GM23338 (cell line): Measurements from ENCODE around the gene SENP8.

ENCODE experiments used
- EZH2 ChIP-seq: fragments of 200-600 bp; sonication (generic); IDR thresholded peaks from one replicate; pipeline ENCODE4 v1.8.0; 2017; ENCODE audit warnings: antibody characterized with exemption, mild to moderate bottlenecking, low read depth; ENCODE audit not compliant: unreplicated experiment
- TF ChIP-seq, protein P1 (sequence below), 2 experiments: fragments of 200-600 bp in 1 of 2; sonication (generic) in 1 of 2; conservative IDR thresholded peaks; 2 replicates each; pipeline versions ENCODE4 v1.5.1 to v1.6.1; 2016 to 2017; ENCODE audit warnings: antibody characterized with exemption in 2 of 2, low read depth in 2 of 2, mild to moderate bottlenecking in 2 of 2, moderate library complexity in 1 of 2

DNA sequence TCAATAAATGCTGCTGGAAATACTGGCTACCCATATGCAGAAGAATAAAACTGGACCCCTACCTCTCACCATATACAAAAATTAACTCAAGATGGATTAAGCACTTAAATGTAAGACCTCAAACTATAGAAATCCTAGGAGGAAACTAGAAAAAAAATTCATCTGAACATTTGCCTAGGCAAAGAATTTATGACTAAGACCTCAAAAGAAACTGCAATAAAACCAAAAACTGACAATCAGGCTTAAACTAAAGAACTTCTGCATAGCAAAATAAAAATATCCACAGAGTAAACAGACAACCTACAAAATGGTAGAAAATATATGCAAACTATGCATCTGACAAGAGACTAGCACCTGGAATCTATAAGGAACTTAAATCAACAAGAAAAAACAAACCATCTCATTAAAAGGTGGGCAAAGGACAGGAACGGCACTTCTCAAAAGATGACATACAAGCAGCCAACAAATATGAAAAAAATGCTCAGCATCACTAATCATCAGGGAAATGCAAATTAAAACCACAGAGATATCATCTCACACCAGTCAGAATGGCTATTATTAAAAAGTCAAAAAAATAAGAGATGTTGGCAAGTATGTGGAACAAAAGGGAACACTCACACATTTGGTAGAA, 47.3 kb upstream of the SENP8 start:
- no peak for TF ChIP-seq EZH2
- TF ChIP-seq, protein P1, sequence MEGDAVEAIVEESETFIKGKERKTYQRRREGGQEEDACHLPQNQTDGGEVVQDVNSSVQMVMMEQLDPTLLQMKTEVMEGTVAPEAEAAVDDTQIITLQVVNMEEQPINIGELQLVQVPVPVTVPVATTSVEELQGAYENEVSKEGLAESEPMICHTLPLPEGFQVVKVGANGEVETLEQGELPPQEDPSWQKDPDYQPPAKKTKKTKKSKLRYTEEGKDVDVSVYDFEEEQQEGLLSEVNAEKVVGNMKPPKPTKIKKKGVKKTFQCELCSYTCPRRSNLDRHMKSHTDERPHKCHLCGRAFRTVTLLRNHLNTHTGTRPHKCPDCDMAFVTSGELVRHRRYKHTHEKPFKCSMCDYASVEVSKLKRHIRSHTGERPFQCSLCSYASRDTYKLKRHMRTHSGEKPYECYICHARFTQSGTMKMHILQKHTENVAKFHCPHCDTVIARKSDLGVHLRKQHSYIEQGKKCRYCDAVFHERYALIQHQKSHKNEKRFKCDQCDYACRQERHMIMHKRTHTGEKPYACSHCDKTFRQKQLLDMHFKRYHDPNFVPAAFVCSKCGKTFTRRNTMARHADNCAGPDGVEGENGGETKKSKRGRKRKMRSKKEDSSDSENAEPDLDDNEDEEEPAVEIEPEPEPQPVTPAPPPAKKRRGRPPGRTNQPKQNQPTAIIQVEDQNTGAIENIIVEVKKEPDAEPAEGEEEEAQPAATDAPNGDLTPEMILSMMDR (conservative IDR thresholded peaks at IDR 0.05; ENCODE audit: low read depth in 2 of 2), result no peak
